HG02884 (cell line): Measurements from ENCODE around the gene STMN3.

Experiments used
- ATAC-seq: cut with Tn5 transposase; IDR thresholded peaks from one replicate; pipeline ENCODE4 v1.9.1; 2021; ENCODE audit warnings: mild to moderate bottlenecking, moderate library complexity; ENCODE audit not compliant: unreplicated experiment

The STMN3 gene

GRCh38 chr20:63653041-63653973, at the start of gene STMN3:
STMN3 (minus strand) TSS chr20:63653424; CDS start chr20:63653345, 79 bp downstream.
- ATAC-seq: no peak

GRCh38 chr20:63702036-63702665, 48.9 kb upstream of the STMN3 start:
- ATAC-seq: no peak

GRCh38 chr20:63701329-63702035, 48.3 kb upstream of the STMN3 start:
- no peak for ATAC-seq

GRCh38 chr20:63701051-63701328, 47.8 kb upstream of the STMN3 start:
- no peak for ATAC-seq

- ATAC-seq: no peak
These were observed 47.2 kb upstream of the STMN3 start for GRCh38 chr20:63700199-63701050.

- no peak for ATAC-seq
These were observed 46.4 kb upstream of the STMN3 start for GRCh38 chr20:63699466-63700198.

GRCh38 chr20:63698739-63699465, 45.7 kb upstream of the STMN3 start:
- ATAC-seq: no peak

GRCh38 chr20:63697868-63698545, 44.8 kb upstream of the STMN3 start:
- no peak for ATAC-seq

- no peak for ATAC-seq
These were observed 44.2 kb upstream of the STMN3 start for GRCh38 chr20:63697357-63697867.

GRCh38 chr20:63696628-63697356, 43.6 kb upstream of the STMN3 start, which contains the start of gene TNFRSF6B:
TNFRSF6B (plus strand) TSS chr20:63696652; CDS start chr20:63696768, 116 bp downstream.
- no peak for ATAC-seq

GRCh38 chr20:63696306-63696627, 43.0 kb upstream of the STMN3 start:
- ATAC-seq: no peak

GRCh38 chr20:63695424-63696305, 42.4 kb upstream of the STMN3 start:
- no peak for ATAC-seq

- no peak for ATAC-seq
These were observed 41.6 kb upstream of the STMN3 start for GRCh38 chr20:63694584-63695423.

GRCh38 chr20:63693733-63694583, 40.7 kb upstream of the STMN3 start:
- ATAC-seq: no peak

- ATAC-seq: no peak
These were observed 40.0 kb upstream of the STMN3 start for GRCh38 chr20:63693083-63693732.
